GM21723 (cell line): Measurements from ENCODE around the gene HS6ST2.
"Not testable (repeated sequence)": the region's sequence is repeated elsewhere in the genome, so short reads cannot be mapped to it uniquely, and the experiment has no call there.

Source experiments
- ATAC-seq: cut with Tn5 transposase; IDR thresholded peaks from one replicate; pipeline ENCODE4 v1.9.1; 2021; ENCODE audit warnings: mild to moderate bottlenecking, moderate library complexity; ENCODE audit not compliant: unreplicated experiment

HS6ST2 gene

DNA sequence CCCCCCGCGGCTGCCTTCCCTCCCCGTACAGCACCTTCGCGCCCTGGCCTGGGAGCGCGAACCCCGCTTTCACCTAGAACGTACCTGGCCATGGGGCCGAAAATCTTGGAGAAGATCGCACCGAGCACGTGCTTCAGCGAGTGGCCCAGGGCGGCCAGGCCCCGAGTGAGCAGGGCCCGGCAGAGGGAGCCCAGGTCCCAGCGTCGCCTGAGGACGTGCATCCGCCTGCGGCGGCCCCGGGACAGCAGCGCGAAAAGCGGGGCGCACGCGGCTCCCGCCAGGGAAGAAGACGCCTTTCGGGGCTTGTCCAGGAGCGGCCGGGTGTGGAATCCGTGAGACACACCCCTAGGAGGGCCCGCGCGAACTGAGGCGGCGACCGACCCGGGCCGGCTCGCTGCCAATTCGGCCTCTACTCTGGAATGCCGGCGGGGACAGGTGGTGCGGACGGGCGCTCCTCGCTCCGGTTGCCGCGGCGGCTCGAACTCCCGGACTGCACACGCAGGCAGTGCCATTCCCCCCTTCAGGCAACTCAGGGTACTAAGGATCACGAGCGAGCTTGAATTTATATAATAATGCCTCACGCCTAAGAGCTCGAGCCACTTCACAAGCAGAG, at the start of gene HS6ST2:
Gene HS6ST2, minus strand, starts transcription at position 539 of the 613 bp plus-strand sequence.
- no peak for ATAC-seq

DNA sequence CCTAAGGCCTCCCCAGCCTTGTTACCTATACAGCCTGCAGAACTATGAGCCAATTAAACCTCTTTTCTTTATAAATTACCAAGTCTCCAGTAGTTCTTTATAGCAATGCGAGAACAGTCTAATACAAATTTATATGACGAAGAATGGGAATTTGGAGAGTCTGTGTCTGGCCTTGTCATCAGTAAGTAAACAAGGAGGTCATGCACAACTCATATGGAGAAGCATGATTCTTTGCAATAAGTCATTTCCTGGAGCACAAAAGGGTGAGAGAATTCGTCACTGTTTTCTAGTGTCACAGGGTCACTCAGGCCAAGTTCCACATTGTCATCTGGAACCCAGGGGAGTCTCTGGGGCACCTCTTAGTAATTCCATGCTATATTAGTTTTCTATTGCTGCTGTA, 49.0 kb upstream of the HS6ST2 start:
- ATAC-seq: no peak

GRCh38 chrX:133005616-133006015, 47.2 kb upstream of the HS6ST2 start:
- no peak for ATAC-seq

DNA sequence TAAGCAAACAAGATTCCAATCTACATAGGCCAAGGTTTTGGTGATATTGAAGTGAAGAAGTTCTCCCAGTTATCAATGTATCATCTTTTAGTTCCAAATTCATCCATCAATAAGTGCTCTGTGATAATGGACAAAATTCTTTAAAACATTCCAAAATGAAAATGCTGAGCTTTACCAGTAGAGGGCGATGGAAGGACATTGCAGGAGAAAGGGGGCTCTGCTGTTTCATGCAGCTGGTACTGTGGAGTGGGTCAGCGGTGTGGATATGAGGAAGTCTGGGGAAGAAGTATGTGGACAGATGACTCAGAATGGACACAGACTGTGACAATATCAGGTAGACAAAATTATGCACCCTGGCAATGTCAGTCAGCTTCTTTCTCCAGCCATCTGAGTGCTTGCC, 46.6 kb upstream of the HS6ST2 start:
- no peak for ATAC-seq

DNA sequence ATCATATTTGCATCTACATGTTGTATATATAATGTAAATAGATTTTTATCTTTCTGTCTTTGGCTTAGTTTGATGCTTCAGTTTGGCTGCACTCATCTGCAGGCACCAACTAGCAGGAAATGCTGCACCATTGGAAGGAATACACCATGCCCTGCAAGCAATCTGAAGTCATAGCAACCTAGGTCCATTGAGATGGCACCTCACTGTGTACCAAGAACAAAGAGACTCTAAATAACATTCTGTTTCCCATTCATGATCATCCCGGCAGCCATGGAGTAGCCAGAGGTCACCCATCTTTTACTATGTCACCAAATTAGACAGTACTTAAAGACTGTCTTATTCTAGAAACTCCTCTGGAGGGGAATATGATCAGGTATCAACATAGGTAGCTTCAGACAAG, 40.8 kb upstream of the HS6ST2 start:
- ATAC-seq: no peak

GRCh38 chrX:132990835-132991234, 32.4 kb upstream of the HS6ST2 start:
- ATAC-seq: no peak

GRCh38 chrX:132986556-132986955, 28.1 kb upstream of the HS6ST2 start:
- no peak for ATAC-seq

DNA sequence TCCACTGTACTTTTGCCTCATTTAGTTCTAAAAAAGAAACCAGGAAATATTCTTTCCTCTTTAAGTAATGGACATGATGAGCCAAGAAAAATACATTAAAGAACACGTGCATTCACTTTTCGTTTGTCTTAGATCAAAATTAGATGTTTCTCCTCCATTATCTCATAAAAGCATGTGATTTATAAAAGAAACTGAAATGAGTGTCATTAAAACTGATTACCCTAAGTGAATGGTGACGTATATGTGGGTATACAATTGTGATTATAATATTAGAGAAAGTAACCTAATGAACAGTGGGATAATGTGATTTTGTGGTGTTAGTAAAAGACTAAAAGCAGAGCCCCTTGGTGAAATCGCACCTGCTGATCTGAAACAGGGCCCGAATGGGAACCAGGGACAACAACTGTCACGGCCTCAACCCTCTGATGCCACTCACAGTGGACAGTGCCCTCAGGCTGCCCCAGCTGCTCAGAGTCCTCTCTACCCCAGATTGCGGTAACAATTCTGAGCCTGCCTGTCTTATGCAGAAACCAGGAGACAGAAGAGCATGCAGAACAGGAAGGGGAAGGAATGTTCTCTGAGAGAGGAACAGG, 25.7 kb upstream of the HS6ST2 start:
- no peak for ATAC-seq

DNA sequence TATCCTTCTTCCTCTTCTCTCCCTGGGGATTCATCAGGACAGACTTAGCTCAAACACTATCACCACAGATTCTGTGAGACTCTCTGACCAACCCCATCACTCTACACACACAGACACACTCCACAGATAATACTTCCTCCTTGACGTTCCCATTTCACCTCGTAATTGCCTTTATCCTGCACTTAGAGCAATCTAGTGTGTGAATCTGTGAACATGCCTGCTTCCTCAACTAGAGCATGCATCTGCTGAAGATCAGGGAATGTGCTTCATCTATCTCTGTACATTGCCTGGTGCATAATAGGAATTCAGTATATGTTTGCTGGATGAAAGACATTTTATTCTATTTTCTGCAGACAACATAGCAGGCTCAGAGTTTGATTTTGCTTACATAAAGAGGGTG, 25.1 kb upstream of the HS6ST2 start:
- no peak for ATAC-seq

DNA sequence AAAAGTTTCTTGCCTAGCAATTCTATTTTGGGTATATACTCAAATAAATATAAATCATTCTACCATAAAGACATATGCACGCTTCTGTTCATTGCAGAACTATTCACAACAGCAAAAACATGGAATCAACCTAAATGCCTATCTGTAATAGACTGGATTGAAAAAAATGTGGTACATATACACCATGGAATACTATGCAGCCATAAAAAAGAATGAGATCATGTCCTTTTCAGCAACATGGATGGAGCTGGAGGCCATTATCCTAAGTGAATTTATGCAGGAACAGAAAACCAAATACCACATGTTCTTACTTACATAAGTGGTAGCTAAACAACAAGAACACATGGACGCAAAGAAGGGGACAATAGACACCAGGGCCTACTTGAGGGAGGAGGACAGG, 21.6 kb upstream of the HS6ST2 start:
- not testable (repeated sequence) for ATAC-seq

DNA sequence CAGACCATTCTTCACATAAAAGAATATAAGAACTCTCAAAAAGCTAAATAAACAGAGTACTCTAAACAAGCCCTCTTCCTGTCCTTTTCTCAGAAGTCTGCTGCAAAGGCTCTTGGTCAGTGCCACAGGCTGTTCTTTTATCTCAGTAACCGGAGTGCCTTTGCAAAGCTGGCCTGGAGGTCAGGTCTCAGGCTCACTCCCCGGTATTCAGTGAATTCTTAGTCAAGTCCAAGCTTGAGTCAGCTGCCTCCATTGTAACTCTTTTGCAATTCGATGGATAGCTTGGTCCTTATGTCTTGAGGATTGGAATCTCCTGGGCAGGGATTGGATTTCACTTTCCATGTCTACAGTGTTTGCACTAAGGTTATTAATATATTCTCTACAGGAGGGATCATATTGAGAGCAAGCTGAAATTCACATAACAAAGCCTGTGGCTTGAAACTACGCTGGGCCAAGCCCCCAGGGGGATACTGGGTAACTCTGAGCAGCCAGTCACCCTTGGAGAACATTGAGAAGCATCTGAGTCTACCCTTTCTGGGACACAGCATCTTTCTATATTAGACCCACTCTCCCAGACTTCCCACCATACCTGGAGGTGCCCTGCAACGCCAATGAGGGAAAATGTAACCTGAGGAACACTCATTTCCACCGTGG, 10.0 kb upstream of the HS6ST2 start:
- ATAC-seq: no peak

DNA sequence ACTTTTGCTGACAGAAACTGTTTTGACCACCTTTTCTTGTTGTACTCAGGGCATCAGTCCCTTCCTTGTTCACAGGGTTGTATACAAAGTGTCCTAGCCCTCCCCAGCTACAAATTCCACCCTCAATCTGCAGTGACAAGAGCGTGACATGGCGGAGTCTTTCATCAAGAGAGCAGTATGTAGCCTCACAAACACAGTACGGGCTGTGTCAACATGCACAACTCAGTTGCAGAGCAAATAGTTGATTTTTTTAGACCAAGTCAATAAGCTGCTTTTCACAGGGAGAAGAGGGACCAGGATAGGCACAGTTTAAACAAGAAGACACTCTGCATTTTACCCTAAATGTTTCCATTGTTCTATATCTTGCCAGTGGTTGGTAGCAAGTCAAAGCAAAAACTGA, 8.6 kb upstream of the HS6ST2 start:
- no peak for ATAC-seq

DNA sequence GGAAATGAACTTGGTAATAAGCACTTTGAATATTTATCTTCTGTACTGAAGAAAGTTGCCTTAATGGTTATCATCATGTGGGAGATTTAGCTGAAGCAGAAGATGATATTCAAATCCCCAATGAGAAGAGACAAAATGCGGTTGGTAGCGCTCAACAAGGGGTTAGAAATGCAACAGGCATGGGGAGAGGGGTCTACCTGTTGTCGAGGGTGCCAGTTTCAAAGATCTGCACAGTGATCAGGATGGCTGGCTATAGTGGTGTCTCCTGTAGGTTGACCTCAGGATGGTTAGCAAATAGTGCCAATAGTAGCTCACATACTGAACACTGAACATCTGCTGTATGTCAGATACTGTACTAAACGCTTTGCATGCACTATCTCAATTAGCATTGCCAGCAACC, 7.0 kb upstream of the HS6ST2 start:
- ATAC-seq: no peak

- no peak for ATAC-seq
Measured at GRCh38 chrX:132961511-132961910, 3.1 kb upstream of the HS6ST2 start.

GRCh38 chrX:132957211-132958090, 978 bp downstream of the HS6ST2 start:
- no peak for ATAC-seq

DNA sequence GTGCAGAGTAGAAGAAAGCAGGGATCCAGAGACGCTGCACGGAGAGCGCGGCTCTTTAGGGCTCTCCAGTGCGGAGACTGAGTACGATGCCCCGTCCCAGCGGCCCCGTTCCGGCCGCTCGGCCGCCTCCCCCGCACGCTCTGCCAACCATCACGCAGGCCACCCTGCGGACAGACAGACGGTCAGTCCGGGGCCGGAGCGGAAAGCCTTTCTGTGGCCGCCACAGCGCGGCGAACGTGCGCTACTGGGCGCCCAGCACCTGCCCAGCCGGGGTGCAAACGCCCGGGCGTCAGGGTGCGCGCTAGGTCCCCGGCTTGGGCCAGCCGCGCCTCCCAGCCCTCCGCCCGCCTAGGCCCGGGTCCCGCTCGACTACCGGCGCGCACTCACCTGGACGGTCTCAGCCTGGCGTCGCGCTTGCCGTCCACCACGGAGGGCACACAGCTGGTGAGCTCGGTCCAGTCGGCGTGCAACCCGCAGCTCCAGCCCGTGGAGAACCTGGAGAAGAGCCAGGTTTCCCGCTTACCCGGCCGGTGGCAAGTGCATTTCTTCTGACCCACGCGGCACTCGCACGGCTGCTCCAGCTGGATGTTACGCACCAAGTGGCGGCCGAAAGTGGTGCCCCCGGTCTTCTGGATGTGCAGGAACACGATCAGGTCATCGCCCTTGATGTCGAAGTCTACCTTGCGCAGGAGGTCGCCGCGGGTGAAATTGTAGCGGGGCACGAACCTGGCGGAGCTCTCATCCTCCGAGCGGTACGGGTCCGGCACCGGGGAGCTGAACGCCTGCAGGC, 1.8 kb downstream of the HS6ST2 start:
- ATAC-seq: no peak

- ATAC-seq: no peak
Measured at GRCh38 chrX:132955690-132956089, 2.7 kb downstream of the HS6ST2 start.

DNA sequence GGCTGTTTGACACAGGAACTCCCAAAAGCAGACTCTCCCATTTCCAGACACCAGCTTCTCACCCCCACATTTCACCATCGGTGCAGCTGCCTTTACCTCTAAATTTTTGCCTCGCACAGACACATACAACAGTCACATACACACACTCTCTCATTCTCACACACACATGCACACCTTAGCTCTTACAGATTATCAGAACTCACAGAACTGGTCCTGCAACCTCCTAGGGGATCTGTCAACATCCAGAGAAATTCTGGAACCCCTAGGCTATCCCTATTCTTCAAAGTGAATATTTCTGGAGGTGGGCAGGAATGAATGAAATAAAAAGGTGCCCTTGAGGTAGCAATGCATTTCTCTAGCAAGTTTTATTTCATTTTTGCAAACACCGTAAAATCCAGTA, 4.1 kb downstream of the HS6ST2 start:
- ATAC-seq: no peak

GRCh38 chrX:132953354-132953753, 5.1 kb downstream of the HS6ST2 start:
- no peak for ATAC-seq

DNA sequence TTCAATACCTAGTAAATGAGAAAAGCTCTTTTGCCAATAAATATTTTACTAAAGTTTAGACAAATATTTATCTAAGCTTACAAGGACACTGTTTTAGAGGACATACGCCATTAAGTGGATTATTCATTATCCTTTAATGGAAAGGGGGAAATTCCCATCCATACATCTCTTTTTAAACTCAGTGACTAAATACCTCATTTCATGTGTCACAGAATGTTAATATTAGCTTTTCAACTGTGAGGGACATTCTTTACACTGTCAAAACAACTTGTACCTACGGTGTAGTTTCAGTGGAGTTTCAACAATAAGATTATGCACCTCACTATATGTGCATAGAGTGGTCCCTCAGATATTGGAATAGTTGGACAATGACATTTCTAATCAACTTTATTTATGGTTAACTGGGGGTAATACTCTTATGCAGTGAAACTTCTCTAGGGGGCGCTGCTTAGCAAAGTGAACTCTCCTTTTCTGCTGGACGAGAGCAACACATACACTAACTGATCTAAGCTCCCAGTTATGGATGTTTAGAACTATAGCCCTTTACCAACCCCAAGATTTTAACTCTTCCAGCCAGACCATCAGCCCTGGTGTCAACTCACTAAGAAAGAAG, 9.7 kb downstream of the HS6ST2 start:
- no peak for ATAC-seq
